GM19372 (cell line): Measurements from ENCODE around the gene TFG.
A peak's percentile ranks its signal among the peaks of the same experiment; 100 is the strongest.

Source experiments
- ATAC-seq: cut with Tn5 transposase; IDR thresholded peaks from one replicate; pipeline ENCODE4 v1.9.1; 2021; ENCODE audit warnings: mild to moderate bottlenecking, low read depth, moderate library complexity; ENCODE audit not compliant: unreplicated experiment

Gene TFG

GRCh38 chr3:100753846-100754245 lies 44.6 kb downstream of the TFG start:
- no peak for ATAC-seq

GRCh38 chr3:100754563-100755334 lies 45.5 kb downstream of the TFG start:
- ATAC-seq, result no peak

- ATAC-seq, result no peak
These were observed 47.1 kb downstream of the TFG start for GRCh38 chr3:100756441-100756840.

- no peak for ATAC-seq
These were observed 49.9 kb downstream of the TFG start for GRCh38 chr3:100759159-100759558.

GRCh38 chr3:100759950-100760349 lies 50.7 kb downstream of the TFG start:
- ATAC-seq, result no peak

- no peak for ATAC-seq
These were observed 51.1 kb downstream of the TFG start for GRCh38 chr3:100760377-100760776.

GRCh38 chr3:100761211-100761942 lies 52.1 kb downstream of the TFG start:
- peak; percentile 84 for ATAC-seq

GRCh38 chr3:100761951-100762350 lies 52.7 kb downstream of the TFG start:
- ATAC-seq, result no peak

- no peak for ATAC-seq
These were observed 56.2 kb downstream of the TFG start for GRCh38 chr3:100765437-100765975.

GRCh38 chr3:100766069-100766468 lies 56.8 kb downstream of the TFG start:
- no peak for ATAC-seq

GRCh38 chr3:100769693-100770092 lies 60.4 kb downstream of the TFG start:
- ATAC-seq, result no peak

- ATAC-seq, result no peak
These were observed 65.9 kb downstream of the TFG start for GRCh38 chr3:100775226-100775625.

- no peak for ATAC-seq
These were observed 66.4 kb downstream of the TFG start for GRCh38 chr3:100775669-100776068.

- no peak for ATAC-seq
These were observed 66.9 kb downstream of the TFG start for GRCh38 chr3:100776097-100776729.

GRCh38 chr3:100776746-100777145 lies 67.5 kb downstream of the TFG start:
- no peak for ATAC-seq

GRCh38 chr3:100777271-100777670 lies 68.0 kb downstream of the TFG start:
- no peak for ATAC-seq

- no peak for ATAC-seq
These were observed 70.2 kb downstream of the TFG start for GRCh38 chr3:100779480-100779879.

GRCh38 chr3:100780071-100780622 lies 70.9 kb downstream of the TFG start:
- no peak for ATAC-seq

- no peak for ATAC-seq
These were observed 72.0 kb downstream of the TFG start for GRCh38 chr3:100781301-100781700.

GRCh38 chr3:100782348-100782747 lies 73.1 kb downstream of the TFG start:
- ATAC-seq, result no peak

- ATAC-seq, result no peak
These were observed 73.6 kb downstream of the TFG start for GRCh38 chr3:100782906-100783305.
